Measurements from ENCODE around the gene GPR132.

The GPR132 gene

GRCh38 chr14:105070760-105071137 lies 5.5 kb upstream of the GPR132 start:
- Histone ChIP-seq H2AFZ (ENCODE audit: low read depth, low read length) (no peak overlapping the region), H3K79me1 (replicated peaks; ENCODE audit: low read length, poor library complexity, severe bottlenecking) (no peaks in the 10 kb centered on the region), H3K27me3 (ENCODE audit: control insufficient read depth in 1 of 2, insufficient read depth in 1 of 2, low read length in 2 of 2) (peaks cover 4 to 34% of the 10 kb centered on the region in 2 experiments), H3K27ac (ENCODE audit: low read length, poor library complexity, severe bottlenecking) (no peak overlapping the region), H4K8ac (ENCODE audit: low read length) (no peak overlapping the region), H2BK120ac (ENCODE audit: low read depth, low read length) (no peak overlapping the region), H3K4me3 (ENCODE audit: insufficient read depth in 1 of 2, low read depth in 1 of 2, low read length in 2 of 2) (no peak overlapping the region), H4K91ac (ENCODE audit: low read length) (no peak overlapping the region), H3K9me3 (ENCODE audit: control insufficient read depth, low read length) (no peaks in the 10 kb centered on the region), H3K4me1 (ENCODE audit: control insufficient read depth, insufficient read depth, low read depth, low read length) (peaks cover 27% of the 10 kb centered on the region), H3K36me3 (ENCODE audit: control insufficient read depth in 1 of 2, insufficient read depth in 2 of 2, low read depth in 1 of 2, low read length in 2 of 2) (no peaks in the 10 kb centered on the region), H2BK5ac (ENCODE audit: low read depth, low read length, poor library complexity, severe bottlenecking) (no peak overlapping the region), H2AK5ac (ENCODE audit: low read length, severe bottlenecking) (no peak overlapping the region), H3K4me2 (ENCODE audit: low read length, poor library complexity, severe bottlenecking) (no peak overlapping the region), H2BK15ac (ENCODE audit: low read depth, poor library complexity, severe bottlenecking) (no peak overlapping the region), H3K14ac (ENCODE audit: low read length in 2 of 2) (no peak overlapping the region), H3K18ac (ENCODE audit: low read depth in 1 of 2, low read length in 2 of 2) (peak overlapping the region in 1 of 2 experiments; percentile 23), H3K9ac (ENCODE audit: low read length) (no peak overlapping the region), H2BK12ac (ENCODE audit: low read length in 2 of 2) (no peak overlapping the region), H3K23ac (ENCODE audit: low read length in 2 of 2) (no peak overlapping the region), H3K4ac (ENCODE audit: low read depth in 1 of 2, low read length in 2 of 2) (no peak overlapping the region)
- WGBS: 69% methylated on average over 3 of the region's 7 CpGs
- no peak for DNase-seq

GRCh38 chr14:105069871-105070759 lies 4.9 kb upstream of the GPR132 start:
- H4K8ac ChIP-seq (ENCODE audit: low read length): no peak overlapping the region

GRCh38 chr14:105069522-105069870 lies 4.3 kb upstream of the GPR132 start:
- no peak overlapping the region for H2AFZ ChIP-seq (ENCODE audit: low read depth, low read length)
- WGBS: 97% methylated on average over 10 of the region's 10 CpGs
- H3K18ac ChIP-seq (ENCODE audit: low read depth in 1 of 2, low read length in 2 of 2): no peak overlapping the region
- no peak overlapping the region for H2BK5ac ChIP-seq (ENCODE audit: low read depth, low read length, poor library complexity, severe bottlenecking)
- no peak overlapping the region for H2BK120ac ChIP-seq (ENCODE audit: low read depth, low read length)
- peaks cover 4 to 25% of the 10 kb centered on the region in 2 experiments for H3K27me3 ChIP-seq (ENCODE audit: control insufficient read depth in 1 of 2, insufficient read depth in 1 of 2, low read length in 2 of 2)
- H3K9ac ChIP-seq (ENCODE audit: low read length): no peak overlapping the region
- H3K9me3 ChIP-seq (ENCODE audit: control insufficient read depth, low read length): no peaks in the 10 kb centered on the region
- H2BK12ac ChIP-seq (ENCODE audit: low read length in 2 of 2): no peak overlapping the region
- no peak overlapping the region for H3K4me3 ChIP-seq (ENCODE audit: insufficient read depth in 1 of 2, low read depth in 1 of 2, low read length in 2 of 2)
- no peak overlapping the region for H4K8ac ChIP-seq (ENCODE audit: low read length)
- H3K79me1 ChIP-seq (replicated peaks; ENCODE audit: low read length, poor library complexity, severe bottlenecking): no peaks in the 10 kb centered on the region
- no peaks in the 10 kb centered on the region for H3K36me3 ChIP-seq (ENCODE audit: control insufficient read depth in 1 of 2, insufficient read depth in 2 of 2, low read depth in 1 of 2, low read length in 2 of 2)
- no peak overlapping the region for H3K27ac ChIP-seq (ENCODE audit: low read length, poor library complexity, severe bottlenecking)
- H3K4me1 ChIP-seq (ENCODE audit: control insufficient read depth, insufficient read depth, low read depth, low read length): peaks cover 24% of the 10 kb centered on the region
- no peak overlapping the region for H3K14ac ChIP-seq (ENCODE audit: low read length in 2 of 2)
- no peak overlapping the region for H2AK5ac ChIP-seq (ENCODE audit: low read length, severe bottlenecking)
- no peak for DNase-seq
- H3K23ac ChIP-seq (ENCODE audit: low read length in 2 of 2): no peak overlapping the region
- no peak overlapping the region for H2BK15ac ChIP-seq (ENCODE audit: low read depth, poor library complexity, severe bottlenecking)
- H4K91ac ChIP-seq (ENCODE audit: low read length): no peak overlapping the region
- H3K4me2 ChIP-seq (ENCODE audit: low read length, poor library complexity, severe bottlenecking): no peak overlapping the region
- H3K4ac ChIP-seq (ENCODE audit: low read depth in 1 of 2, low read length in 2 of 2): no peak overlapping the region

More at GRCh38 chr14:105069871-105070759, 4.9 kb upstream of the GPR132 start:
- Histone ChIP-seq H2BK15ac (ENCODE audit: low read depth, poor library complexity, severe bottlenecking) (no peak overlapping the region), H3K27me3 (ENCODE audit: control insufficient read depth in 1 of 2, insufficient read depth in 1 of 2, low read length in 2 of 2) (peaks cover 4 to 29% of the 10 kb centered on the region in 2 experiments), H3K4me1 (ENCODE audit: control insufficient read depth, insufficient read depth, low read depth, low read length) (peaks cover 25% of the 10 kb centered on the region), H3K27ac (ENCODE audit: low read length, poor library complexity, severe bottlenecking) (no peak overlapping the region), H3K4ac (ENCODE audit: low read depth in 1 of 2, low read length in 2 of 2) (no peak overlapping the region), H3K4me3 (ENCODE audit: insufficient read depth in 1 of 2, low read depth in 1 of 2, low read length in 2 of 2) (no peak overlapping the region), H3K4me2 (ENCODE audit: low read length, poor library complexity, severe bottlenecking) (no peak overlapping the region), H3K23ac (ENCODE audit: low read length in 2 of 2) (no peak overlapping the region), H3K36me3 (ENCODE audit: control insufficient read depth in 1 of 2, insufficient read depth in 2 of 2, low read depth in 1 of 2, low read length in 2 of 2) (no peaks in the 10 kb centered on the region), H3K14ac (ENCODE audit: low read length in 2 of 2) (peak overlapping the region in 1 of 2 experiments; percentile 28), H3K18ac (ENCODE audit: low read depth in 1 of 2, low read length in 2 of 2) (peak overlapping the region in 1 of 2 experiments; percentile 23), H2BK12ac (ENCODE audit: low read length in 2 of 2) (no peak overlapping the region), H2AFZ (ENCODE audit: low read depth, low read length) (no peak overlapping the region), H3K9me3 (ENCODE audit: control insufficient read depth, low read length) (no peaks in the 10 kb centered on the region), H3K9ac (ENCODE audit: low read length) (no peak overlapping the region), H2BK120ac (ENCODE audit: low read depth, low read length) (no peak overlapping the region), H2AK5ac (ENCODE audit: low read length, severe bottlenecking) (no peak overlapping the region), H2BK5ac (ENCODE audit: low read depth, low read length, poor library complexity, severe bottlenecking) (no peak overlapping the region), H3K79me1 (replicated peaks; ENCODE audit: low read length, poor library complexity, severe bottlenecking) (no peaks in the 10 kb centered on the region), H4K91ac (ENCODE audit: low read length) (peak overlapping the region; percentile 14)
- peak; percentile 26 for DNase-seq
- 81% methylated on average over 20 of the region's 20 CpGs for WGBS

- H2BK120ac ChIP-seq (ENCODE audit: low read depth, low read length): no peak overlapping the region
- H4K8ac ChIP-seq (ENCODE audit: low read length): no peak overlapping the region
- H2BK12ac ChIP-seq (ENCODE audit: low read length in 2 of 2): no peak overlapping the region
- H3K4ac ChIP-seq (ENCODE audit: low read depth in 1 of 2, low read length in 2 of 2): no peak overlapping the region
- H3K27ac ChIP-seq (ENCODE audit: low read length, poor library complexity, severe bottlenecking): no peak overlapping the region
- no peaks in the 10 kb centered on the region for H3K36me3 ChIP-seq (ENCODE audit: control insufficient read depth in 1 of 2, insufficient read depth in 2 of 2, low read depth in 1 of 2, low read length in 2 of 2)
- no peak overlapping the region for H2BK5ac ChIP-seq (ENCODE audit: low read depth, low read length, poor library complexity, severe bottlenecking)
- no peak overlapping the region for H2AK5ac ChIP-seq (ENCODE audit: low read length, severe bottlenecking)
- H3K4me3 ChIP-seq (ENCODE audit: insufficient read depth in 1 of 2, low read depth in 1 of 2, low read length in 2 of 2): no peak overlapping the region
- no peak overlapping the region for H3K4me2 ChIP-seq (ENCODE audit: low read length, poor library complexity, severe bottlenecking)
- no peak overlapping the region for H3K23ac ChIP-seq (ENCODE audit: low read length in 2 of 2)
- no peak for DNase-seq
- no peak overlapping the region for H3K9ac ChIP-seq (ENCODE audit: low read length)
- no peak overlapping the region for H4K91ac ChIP-seq (ENCODE audit: low read length)
- 92% methylated on average over 13 of the region's 13 CpGs for WGBS
- no peaks in the 10 kb centered on the region for H3K9me3 ChIP-seq (ENCODE audit: control insufficient read depth, low read length)
- peaks cover 24% of the 10 kb centered on the region for H3K4me1 ChIP-seq (ENCODE audit: control insufficient read depth, insufficient read depth, low read depth, low read length)
- H3K27me3 ChIP-seq (ENCODE audit: control insufficient read depth in 1 of 2, insufficient read depth in 1 of 2, low read length in 2 of 2): peaks cover 0 to 19% of the 10 kb centered on the region in 2 experiments
- H3K18ac ChIP-seq (ENCODE audit: low read depth in 1 of 2, low read length in 2 of 2): no peak overlapping the region
- H2AFZ ChIP-seq (ENCODE audit: low read depth, low read length): no peak overlapping the region
- H2BK15ac ChIP-seq (ENCODE audit: low read depth, poor library complexity, severe bottlenecking): no peak overlapping the region
- H3K79me1 ChIP-seq (replicated peaks; ENCODE audit: low read length, poor library complexity, severe bottlenecking): no peaks in the 10 kb centered on the region
- H3K14ac ChIP-seq (ENCODE audit: low read length in 2 of 2): no peak overlapping the region
These were observed 3.6 kb upstream of the GPR132 start for GRCh38 chr14:105068818-105069217.
